UCSD-AML1 (cell line): Measurements from ENCODE around the gene SLC29A1.

Experiments used
- DNase-seq: peaks from one replicate; lab custom pipeline; 2025; ENCODE audit not compliant: unreplicated experiment; lab: John Stamatoyannopoulos, UW

Gene SLC29A1

GRCh38 chr6:44253307-44254101 is 30.1 kb downstream of the SLC29A1 start:
- peak; percentile 45 for DNase-seq

GRCh38 chr6:44254191-44255104 is 31.1 kb downstream of the SLC29A1 start:
- no peak for DNase-seq

DNA sequence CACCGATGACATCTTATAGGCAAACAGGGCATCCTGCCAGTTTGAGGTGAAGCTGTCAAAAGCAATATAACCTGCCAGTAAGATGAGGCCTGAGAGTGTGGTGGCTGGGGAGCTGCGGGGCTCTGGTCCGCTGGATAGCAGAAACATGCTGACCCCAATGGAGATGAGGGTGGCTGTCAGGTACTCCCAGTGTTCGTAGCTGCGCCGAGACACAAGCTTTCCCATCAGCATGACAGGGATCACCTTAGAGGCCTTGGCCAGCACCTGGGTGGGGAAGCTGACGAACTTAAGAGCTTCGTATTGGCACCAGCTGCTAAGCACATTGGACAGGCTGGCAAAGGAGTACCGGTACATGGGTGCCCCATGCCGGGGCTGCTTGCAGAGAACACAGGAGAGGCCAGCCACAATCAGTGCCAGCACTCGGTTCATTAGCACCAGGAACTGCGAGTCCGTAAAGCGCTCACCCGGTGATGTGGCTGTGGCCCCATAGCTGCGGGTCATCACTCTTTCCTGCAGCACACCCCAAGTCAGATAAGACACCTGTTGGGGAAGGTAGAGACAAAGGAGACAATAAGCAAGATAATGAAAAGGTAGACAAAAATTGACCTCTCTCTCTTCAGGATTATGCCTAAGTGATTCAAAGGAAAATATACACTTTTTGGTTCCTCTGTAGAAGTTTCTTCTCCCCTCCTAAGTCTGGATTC is 31.9 kb downstream of the SLC29A1 start:
- DNase-seq, result no peak

GRCh38 chr6:44255871-44256774 is 32.7 kb downstream of the SLC29A1 start:
- no peak for DNase-seq

- DNase-seq, result no peak
These were observed 33.3 kb downstream of the SLC29A1 start for GRCh38 chr6:44256775-44257024.

GRCh38 chr6:44257025-44257752 is 33.8 kb downstream of the SLC29A1 start, which contains the start of gene SLC35B2:
Gene SLC35B2 (minus strand): TSS chr6:44257528. CDS start chr6:44257410, 118 bp downstream.
- peak; percentile 78 for DNase-seq

GRCh38 chr6:44257753-44258324 is 34.4 kb downstream of the SLC29A1 start:
- no peak for DNase-seq

DNA sequence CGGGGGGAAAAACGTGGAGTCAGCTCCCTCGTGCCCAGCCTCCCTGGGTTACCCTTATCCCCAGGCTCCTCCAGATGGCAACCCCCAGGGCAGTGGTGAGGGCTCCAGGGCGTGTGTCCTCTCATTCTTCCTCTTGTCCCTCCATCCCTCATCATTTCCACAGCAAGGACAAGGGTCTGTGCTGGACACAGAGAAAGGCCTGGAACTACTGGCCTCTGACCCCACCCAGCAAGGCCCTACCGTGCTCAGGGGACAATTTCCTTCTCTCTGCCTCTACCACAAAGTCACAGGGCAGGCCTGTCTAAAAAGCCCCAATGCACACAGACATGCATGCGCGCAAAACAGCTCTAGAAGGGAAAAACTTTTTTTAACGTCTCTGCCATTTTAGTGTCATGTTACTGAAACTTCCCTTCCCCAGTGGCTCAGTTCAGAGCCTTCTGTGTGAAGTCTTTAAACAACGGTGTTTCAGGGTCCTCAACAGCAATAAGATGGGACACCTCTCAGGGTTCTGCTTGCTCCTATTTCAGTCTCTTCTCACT is 35.0 kb downstream of the SLC29A1 start:
- no peak for DNase-seq

DNA sequence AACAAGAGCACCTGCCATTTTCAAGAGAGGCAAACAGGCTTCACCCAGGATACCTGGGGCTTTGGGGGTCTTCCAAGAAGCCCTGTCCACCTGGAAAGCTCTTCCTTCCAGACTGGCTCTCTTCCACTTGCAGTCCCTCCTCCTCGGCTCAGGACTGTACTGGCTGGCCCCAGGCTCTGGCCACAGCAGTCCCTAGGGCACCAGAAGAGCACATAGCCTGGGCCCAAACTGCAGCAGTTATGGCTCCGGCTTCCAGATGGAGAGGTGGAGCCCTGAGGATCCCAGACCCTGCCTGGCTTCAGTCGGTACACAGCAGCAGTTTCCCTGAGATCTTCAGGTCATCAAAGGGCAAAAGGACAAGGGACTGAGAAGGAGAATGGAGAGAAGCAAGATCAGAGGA is 35.5 kb downstream of the SLC29A1 start:
- DNase-seq, result no peak

DNA sequence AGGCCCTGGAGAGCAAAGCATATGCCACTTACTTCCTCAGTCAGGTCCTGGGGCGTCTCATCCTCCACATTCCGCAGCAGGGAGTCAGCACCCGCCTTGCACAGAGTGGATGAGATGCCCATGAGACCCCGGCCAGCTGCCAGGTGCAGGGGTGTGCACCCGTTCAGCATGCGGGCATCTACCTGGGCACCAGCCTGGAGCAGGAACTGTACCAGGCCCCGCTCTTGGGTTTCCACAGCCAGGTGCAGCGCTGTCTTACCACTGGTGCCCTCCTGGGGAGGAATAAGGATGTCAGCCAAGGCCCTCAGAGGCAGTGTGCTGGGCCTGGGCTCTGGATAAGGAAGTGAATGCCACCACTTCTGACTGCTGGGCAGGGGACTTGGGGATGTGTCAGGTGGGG is 36.6 kb downstream of the SLC29A1 start:
- no peak for DNase-seq

- no peak for DNase-seq
These were observed 37.3 kb downstream of the SLC29A1 start for GRCh38 chr6:44260451-44261297.

- no peak for DNase-seq
These were observed 38.2 kb downstream of the SLC29A1 start for GRCh38 chr6:44261581-44261980.

DNA sequence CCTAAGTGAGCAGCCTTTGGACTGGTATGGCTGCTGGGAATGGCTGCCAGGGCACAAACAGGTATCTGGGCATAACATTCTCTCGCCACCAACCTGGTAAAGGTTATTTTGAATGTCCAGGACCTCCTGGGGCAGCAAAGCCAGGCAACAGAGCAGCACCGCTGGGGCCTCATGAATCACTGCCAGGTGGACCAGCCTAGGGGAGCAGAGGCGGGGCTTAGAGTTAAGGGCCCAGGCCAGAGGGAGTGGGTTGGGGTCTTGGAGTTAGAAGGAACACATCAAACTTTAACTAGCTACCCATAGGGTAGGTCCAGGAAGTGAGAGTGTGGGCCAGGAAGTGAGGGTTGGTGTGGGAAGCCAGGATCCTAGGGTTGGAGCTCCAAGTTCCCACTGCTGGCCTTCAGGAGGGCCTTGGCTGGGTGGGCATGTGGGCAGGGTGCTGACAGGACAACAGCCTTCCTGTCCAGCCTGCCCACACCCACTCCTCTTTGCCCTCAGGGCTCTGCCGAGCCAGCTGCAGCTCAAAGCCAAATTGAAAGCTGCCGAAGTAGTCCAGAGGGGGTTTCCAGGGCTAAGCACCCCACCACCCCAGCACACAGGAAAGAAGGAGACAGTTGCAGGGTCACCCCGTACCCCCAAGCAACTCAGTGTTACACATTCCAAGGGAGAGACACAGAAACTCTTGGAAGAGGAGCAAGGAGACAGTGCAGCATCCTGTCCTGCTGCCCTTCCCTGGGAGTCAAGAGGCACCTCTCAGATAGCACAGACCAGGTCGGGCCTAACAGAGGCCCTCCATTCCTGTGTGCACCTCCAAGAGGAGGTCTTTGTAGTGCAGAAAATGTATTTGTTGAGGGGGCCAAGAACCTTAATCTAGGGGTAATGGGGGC is 39.3 kb downstream of the SLC29A1 start:
- no peak for DNase-seq

GRCh38 chr6:44263354-44264100 is 40.1 kb downstream of the SLC29A1 start:
- peak; percentile 36 for DNase-seq

DNA sequence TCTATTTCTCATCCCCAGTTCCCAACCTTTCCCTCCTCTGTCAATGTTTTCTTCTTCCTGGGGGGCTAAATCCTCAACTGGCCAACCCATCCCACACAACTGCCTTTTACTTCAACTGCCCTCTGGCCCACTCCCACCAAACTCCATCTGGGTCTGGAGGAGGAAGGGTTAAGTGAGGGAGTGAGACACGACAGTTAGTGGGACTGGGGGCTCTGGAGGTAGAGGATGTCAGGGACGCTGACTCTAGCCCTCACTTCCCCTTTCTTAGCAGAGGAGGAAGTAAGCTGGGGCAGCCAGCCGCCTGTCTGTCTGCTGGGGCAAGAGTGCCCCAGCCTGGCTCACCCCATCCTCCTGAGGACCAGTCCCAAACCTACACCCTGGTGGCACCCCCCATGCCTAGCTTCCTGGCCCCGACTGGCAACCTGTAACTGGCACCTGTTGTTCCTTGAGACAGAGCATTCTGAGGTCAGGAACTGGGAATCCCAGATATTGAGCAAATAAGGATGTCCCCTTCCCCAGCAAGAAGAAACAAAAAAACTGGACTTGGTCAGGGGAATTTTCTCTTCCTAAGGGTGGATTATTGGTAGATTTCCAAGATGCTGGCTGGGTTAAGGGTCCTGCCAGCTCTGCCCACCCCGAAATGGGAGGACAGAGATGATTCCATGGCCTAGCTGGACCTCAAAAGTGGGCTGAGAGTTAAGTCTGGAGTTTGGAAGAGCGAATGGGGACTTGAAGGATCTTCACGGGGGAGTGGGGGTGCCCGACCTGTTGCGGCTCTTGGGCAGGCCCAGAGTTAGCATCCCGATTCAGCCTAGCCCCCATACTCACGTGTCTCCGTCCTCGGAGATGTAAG is 41.0 kb downstream of the SLC29A1 start:
- peak; percentile 72 for DNase-seq
